ENCODE data around the gene ULK1. TPM values are rescaled to one million over a fixed set of nuclear protein-coding genes. Genes with fewer than 3 reads are reported as not detected.
A peak's percentile ranks its signal among the peaks of the same experiment; 100 is the strongest.

Gene ULK1
- total and polyA plus RNA-seq, 8 donors, result 23.3 to 106 (median 54.2) TPM

DNA sequence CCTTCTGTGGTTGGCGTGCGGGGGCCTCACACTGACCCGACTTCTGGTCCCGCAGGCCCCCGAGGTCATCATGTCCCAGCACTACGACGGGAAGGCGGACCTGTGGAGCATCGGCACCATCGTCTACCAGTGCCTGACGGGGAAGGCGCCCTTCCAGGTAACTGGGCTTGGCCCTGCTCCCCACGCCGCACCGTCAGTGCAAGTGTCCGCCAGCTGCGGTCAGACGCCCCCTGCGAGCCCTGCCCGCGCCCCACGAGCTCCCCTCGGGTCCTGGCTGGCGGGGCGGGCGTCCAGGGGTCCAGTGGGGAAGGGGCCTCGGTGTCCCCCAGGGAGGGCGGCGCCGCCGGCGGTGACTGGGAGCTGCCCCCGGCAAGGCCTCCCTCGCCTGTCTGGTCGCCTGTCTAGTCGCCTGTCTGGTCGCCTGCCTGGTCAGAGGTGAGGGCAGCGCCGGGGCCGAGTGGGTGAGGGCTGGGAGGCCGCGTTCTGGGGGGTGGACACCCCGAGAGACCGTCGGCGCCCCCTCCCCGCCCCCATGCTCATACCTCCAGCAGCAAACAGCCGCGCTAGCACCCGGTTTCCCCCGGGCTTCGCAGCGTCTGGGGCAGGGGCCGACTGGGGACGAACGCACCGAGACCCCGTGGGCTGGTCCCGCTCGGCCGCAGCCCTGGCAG is 14.8 kb downstream of the ULK1 start:
- peaks cover 0 to 6% (median 0%) of the 10 kb centered on the region in 3 donors for H3K4me1 ChIP-seq
- H3K27ac ChIP-seq, result no peak overlapping the region
- no peak overlapping the region for H3K4me3 ChIP-seq
- 95 to 96% methylated on average over 53 to 61 of the region's 61 CpGs for WGBS, 2 donors
- intact Hi-C loops (cut with DNase I), result no loop called here
- ATAC-seq, result no peak
- no peaks in the 10 kb centered on the region for H3K27me3 ChIP-seq
- H3K36me3 ChIP-seq, result peaks cover 0 to 81% (median 56%) of the 10 kb centered on the region in 3 donors
- TF ChIP-seq, protein P1, sequence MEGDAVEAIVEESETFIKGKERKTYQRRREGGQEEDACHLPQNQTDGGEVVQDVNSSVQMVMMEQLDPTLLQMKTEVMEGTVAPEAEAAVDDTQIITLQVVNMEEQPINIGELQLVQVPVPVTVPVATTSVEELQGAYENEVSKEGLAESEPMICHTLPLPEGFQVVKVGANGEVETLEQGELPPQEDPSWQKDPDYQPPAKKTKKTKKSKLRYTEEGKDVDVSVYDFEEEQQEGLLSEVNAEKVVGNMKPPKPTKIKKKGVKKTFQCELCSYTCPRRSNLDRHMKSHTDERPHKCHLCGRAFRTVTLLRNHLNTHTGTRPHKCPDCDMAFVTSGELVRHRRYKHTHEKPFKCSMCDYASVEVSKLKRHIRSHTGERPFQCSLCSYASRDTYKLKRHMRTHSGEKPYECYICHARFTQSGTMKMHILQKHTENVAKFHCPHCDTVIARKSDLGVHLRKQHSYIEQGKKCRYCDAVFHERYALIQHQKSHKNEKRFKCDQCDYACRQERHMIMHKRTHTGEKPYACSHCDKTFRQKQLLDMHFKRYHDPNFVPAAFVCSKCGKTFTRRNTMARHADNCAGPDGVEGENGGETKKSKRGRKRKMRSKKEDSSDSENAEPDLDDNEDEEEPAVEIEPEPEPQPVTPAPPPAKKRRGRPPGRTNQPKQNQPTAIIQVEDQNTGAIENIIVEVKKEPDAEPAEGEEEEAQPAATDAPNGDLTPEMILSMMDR (IDR thresholded peaks at IDR 0.05), result no peak
- H3K9me3 ChIP-seq, result no peaks in the 10 kb centered on the region
- FAIRE-seq, result no peak
- peak in 4 of 6 donors; percentile 2 to 76 (median 51) for DNase-seq

DNA sequence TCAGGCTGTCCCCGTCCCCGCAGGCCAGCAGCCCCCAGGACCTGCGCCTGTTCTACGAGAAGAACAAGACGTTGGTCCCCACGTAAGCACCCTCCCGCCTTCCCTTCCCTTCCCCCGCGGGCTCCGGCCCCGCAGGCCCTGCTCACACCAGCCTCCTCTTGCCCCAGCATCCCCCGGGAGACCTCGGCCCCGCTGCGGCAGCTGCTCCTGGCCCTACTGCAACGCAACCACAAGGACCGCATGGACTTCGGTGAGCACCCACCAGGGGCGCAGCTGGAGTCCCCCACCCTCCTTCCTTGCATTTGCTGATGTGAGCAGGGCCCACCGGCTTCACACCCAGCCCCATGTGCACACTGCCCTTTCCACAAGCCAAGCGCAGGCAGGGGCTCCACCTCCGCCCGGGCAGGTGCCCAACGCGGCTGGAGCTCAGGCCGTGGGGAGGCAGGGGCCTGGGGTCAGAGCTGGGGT is 15.4 kb downstream of the ULK1 start:
- WGBS, 2 donors, result 94% methylated on average over 26 of the region's 26 CpGs
- Histone ChIP-seq H3K27ac (no peak overlapping the region), H3K9me3 (no peaks in the 10 kb centered on the region), H3K4me3 (no peak overlapping the region), H3K36me3 (peaks cover 0 to 86% (median 60%) of the 10 kb centered on the region in 3 donors), H3K27me3 (no peaks in the 10 kb centered on the region), H3K4me1 (peaks cover 0 to 6% (median 0%) of the 10 kb centered on the region in 3 donors)
- TF ChIP-seq, protein P1 (IDR thresholded peaks at IDR 0.05), result no peak
- ATAC-seq, result no peak
- peak in 2 of 6 donors; percentile 44 to 77 for DNase-seq
- FAIRE-seq, result no peak
- intact Hi-C loops (cut with DNase I), result no loop called here

DNA sequence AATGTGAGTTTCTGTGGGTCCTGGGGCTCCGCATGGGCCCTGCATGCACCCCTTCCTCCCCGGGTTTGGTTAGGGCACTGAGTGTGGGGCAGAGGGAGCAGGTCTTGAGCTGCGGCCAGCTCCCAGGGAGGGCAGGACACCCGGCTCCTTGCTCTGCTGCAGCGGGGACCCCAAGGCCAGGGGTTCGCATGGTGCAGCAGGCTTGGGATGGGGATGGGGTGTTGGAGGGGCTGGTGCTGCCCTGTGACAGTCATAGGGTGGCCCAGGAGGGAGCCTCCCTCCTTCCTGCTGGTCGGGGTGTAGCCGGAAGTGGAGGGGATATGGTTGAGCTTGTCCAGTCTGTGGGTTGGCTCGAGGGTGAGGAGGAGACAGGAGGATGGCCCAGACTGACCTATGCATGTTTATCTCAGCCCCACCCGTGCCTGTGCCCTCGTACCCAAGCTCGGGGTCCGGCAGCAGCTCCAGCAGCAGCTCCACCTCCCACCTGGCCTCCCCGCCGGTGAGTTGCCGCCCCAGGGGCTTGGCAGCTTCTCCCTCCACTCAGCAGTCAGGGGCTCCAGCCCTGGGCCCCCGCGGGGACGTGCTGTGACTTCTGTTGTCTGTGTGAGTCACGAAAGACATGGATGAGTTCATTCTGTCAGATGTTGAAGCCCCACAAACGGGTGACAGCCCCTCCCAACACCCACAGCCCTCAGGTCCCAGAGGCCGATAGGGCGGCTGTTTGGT is 16.0 kb downstream of the ULK1 start:
- ATAC-seq (no peak), DNase-seq (peak in 2 of 6 donors; percentile 40 to 68), FAIRE-seq (no peak)
- TF ChIP-seq, protein P1 (IDR thresholded peaks at IDR 0.05), result no peak
- intact Hi-C loops (cut with DNase I), result no loop called here
- H3K27ac ChIP-seq, result no peak overlapping the region
- no peaks in the 10 kb centered on the region for H3K9me3 ChIP-seq
- no peak overlapping the region for H3K4me3 ChIP-seq
- WGBS, 2 donors, result 85 to 94% methylated on average over 20 to 23 of the region's 23 CpGs
- no peaks in the 10 kb centered on the region for H3K27me3 ChIP-seq
- H3K4me1 ChIP-seq, result peaks cover 0 to 6% (median 0%) of the 10 kb centered on the region in 3 donors
- H3K36me3 ChIP-seq, result peaks cover 0 to 93% (median 66%) of the 10 kb centered on the region in 3 donors

DNA sequence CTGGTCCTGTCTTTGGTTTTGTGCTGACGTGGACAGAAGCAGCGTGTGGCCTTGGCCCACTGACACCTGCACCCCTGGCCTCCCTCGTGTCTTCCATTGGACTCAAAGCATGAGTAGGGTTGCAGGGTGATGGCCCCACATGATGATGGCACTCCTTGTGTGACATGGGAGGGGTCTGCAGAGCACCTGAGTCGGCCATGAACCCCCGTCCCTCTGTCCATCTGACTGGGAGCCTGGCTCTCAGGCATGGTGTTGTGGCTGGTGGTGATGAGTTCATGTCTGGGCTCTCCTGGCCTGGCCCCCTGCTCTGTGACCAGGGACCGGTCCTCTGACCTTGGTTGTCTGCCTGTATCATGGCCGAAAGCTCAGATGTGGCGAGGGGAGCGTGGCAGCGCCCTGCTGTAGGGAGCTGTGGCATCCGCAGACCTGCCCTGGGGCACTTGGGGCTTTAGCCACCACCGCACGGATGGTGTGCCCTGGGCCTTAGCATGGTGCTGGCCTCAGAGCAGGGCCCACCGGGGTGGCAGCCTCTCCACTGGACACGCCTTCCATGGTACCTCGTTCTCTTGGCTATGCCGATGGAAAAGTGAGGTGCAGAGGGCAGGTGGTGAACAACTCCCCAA is 16.7 kb downstream of the ULK1 start:
- ATAC-seq (no peak), DNase-seq (no peak), FAIRE-seq (no peak)
- Histone ChIP-seq H3K27me3 (no peaks in the 10 kb centered on the region), H3K36me3 (peaks cover 0 to 100% (median 71%) of the 10 kb centered on the region in 3 donors), H3K4me3 (no peak overlapping the region), H3K27ac (no peak overlapping the region), H3K9me3 (no peaks in the 10 kb centered on the region), H3K4me1 (peaks cover 0 to 6% (median 0%) of the 10 kb centered on the region in 3 donors)
- 94 to 97% methylated on average over 17 of the region's 17 CpGs for WGBS, 2 donors
- TF ChIP-seq, protein P1 (IDR thresholded peaks at IDR 0.05), result no peak
- intact Hi-C loops (cut with DNase I), result no loop called here

Measured in pancreas (tissue), 10 donors.